BJ (cell line): ENCODE data around the gene MANBA. TPM values are rescaled to one million over a fixed set of nuclear protein-coding genes. Genes with fewer than 3 reads are reported as not detected.

ENCODE experiments used
- CTCF ChIA-PET: fragments of 350-600 bp; formaldehyde crosslinking; extraction: SDS; loops from one replicate; lab custom pipeline; 2021; ENCODE audit warnings: antibody characterized with exemption, inconsistent platforms; lab: Yijun Ruan, JAX
- POLR2A ChIA-PET: fragments of 300-600 bp; sonication (Branson Sonifier 250); formaldehyde crosslinking; extraction: SDS; loops from one replicate; lab custom pipeline; 2021; ENCODE audit warnings: antibody characterized with exemption; lab: Charles Lee
- DNase-seq: peaks from one replicate; pipeline ENCODE4 v3.0.0-alpha.2; 2011; ENCODE audit warnings: low read depth
- H3K27me3 ChIP-seq: 2 replicates; pipeline ENCODE4 v1.6.0; 2011; ENCODE audit warnings: low read length; ENCODE audit not compliant: control insufficient read depth, insufficient read depth
- H3K36me3 ChIP-seq: 2 replicates; pipeline ENCODE4 v1.5.1; 2011; ENCODE audit warnings: low read length; ENCODE audit not compliant: control insufficient read depth, insufficient read depth
- H3K4me3 ChIP-seq: 2 replicates; pipeline ENCODE4 v1.5.1; 2011; ENCODE audit warnings: low read depth, mild to moderate bottlenecking, control low read depth, low read length
- polyA plus RNA-seq: library from polyadenylated mRNA; depleted of rRNA; stranded (reverse); fragments of >200 nt; gene quantifications from 2 replicates; pipeline ENCODE4 v1.2.3, GENCODE V29; 2011
- TF ChIP-seq, protein P1 (sequence below): IDR thresholded peaks from 2 replicates; pipeline ENCODE4 v1.5.1; 2011; ENCODE audit warnings: low read depth, mild to moderate bottlenecking, control low read depth, inconsistent platforms, low read length, moderate library complexity; ENCODE audit not compliant: insufficient read depth

Gene MANBA
- polyA plus RNA-seq, 1 experiment, result 6.3 TPM

DNA sequence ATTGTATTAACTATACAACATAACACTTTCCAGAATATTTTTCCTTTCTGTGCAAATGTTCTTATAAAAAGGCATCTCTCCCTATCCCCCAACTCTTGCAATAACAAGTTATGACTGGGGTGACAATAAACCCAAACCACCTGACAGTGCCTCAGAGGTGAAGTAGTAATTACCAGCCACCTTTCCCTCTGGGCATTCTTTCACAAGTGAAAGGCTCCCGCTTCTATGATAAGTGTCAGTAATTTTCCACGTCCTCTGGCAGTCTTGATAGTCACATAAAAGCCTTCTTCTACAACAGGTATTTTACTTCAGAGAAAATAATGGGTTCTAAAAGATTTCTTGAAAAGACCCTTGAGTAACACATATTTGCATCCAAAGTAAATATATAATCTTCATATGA is 82.7 kb downstream of the MANBA start:
- POLR2A ChIA-PET, result no interaction called here
- TF ChIP-seq, protein P1, sequence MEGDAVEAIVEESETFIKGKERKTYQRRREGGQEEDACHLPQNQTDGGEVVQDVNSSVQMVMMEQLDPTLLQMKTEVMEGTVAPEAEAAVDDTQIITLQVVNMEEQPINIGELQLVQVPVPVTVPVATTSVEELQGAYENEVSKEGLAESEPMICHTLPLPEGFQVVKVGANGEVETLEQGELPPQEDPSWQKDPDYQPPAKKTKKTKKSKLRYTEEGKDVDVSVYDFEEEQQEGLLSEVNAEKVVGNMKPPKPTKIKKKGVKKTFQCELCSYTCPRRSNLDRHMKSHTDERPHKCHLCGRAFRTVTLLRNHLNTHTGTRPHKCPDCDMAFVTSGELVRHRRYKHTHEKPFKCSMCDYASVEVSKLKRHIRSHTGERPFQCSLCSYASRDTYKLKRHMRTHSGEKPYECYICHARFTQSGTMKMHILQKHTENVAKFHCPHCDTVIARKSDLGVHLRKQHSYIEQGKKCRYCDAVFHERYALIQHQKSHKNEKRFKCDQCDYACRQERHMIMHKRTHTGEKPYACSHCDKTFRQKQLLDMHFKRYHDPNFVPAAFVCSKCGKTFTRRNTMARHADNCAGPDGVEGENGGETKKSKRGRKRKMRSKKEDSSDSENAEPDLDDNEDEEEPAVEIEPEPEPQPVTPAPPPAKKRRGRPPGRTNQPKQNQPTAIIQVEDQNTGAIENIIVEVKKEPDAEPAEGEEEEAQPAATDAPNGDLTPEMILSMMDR, result no peak
- Histone ChIP-seq H3K4me3 (no peak overlapping the region), H3K36me3 (no peaks in the 10 kb centered on the region), H3K27me3 (no peaks in the 10 kb centered on the region)
- DNase-seq, result no peak
- CTCF ChIA-PET, result no interaction called here

- no peak for DNase-seq
- no peak overlapping the region for H3K4me3 ChIP-seq
- ChIA-PET CTCF (no interaction called here), POLR2A (no interaction called here)
- H3K27me3 ChIP-seq, result no peaks in the 10 kb centered on the region
- TF ChIP-seq, protein P1, result no peak
- H3K36me3 ChIP-seq, result no peaks in the 10 kb centered on the region
Observed at GRCh38 chr4:102675141-102675540, 85.6 kb downstream of the MANBA start.

- POLR2A ChIA-PET, result no interaction called here
- Histone ChIP-seq H3K36me3 (no peaks in the 10 kb centered on the region), H3K27me3 (no peaks in the 10 kb centered on the region), H3K4me3 (no peak overlapping the region)
- no peak for DNase-seq
- CTCF ChIA-PET, result no interaction called here
- TF ChIP-seq, protein P1, result no peak
Observed at GRCh38 chr4:102667001-102667400, 93.8 kb downstream of the MANBA start.

DNA sequence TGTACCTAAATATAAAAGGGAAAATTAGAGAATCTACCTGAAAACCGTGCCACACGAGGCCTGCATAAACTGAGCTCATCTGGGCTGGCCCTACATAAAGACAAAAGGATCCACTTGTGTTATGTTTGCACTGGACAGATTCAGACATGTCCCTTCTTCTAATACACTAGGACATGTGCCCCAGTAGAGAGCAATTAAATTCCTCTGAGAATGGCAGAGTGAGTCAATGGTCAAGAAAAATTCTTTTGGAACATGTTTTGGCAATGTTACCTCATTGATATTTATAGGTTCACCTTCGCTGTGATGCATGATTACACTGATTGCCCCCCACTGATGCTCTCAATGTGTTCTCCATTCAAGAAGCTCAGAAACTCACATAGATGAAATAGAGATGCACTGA is 95.2 kb downstream of the MANBA start:
- POLR2A ChIA-PET, result no interaction called here
- TF ChIP-seq, protein P1, result no peak
- DNase-seq, result no peak
- CTCF ChIA-PET, result no interaction called here
- Histone ChIP-seq H3K36me3 (no peaks in the 10 kb centered on the region), H3K27me3 (no peaks in the 10 kb centered on the region), H3K4me3 (no peak overlapping the region)

DNA sequence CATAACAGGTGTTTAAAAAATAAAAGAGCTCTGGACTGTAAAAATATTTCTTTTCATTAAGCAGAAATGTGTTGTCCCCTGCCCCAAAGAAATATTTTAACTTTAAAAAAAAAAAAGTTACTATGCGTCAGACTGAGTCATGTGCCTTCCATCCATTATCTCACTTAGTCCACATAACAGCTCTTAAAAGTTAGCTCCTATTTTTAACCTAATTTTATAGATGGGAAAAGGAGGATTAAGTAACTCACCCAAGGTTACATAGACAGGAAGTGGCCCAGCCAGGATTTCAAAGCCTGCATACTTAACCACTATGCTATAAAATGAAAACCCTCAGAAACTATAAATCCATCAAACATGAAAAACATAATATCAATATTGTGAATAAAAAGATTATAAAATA is 97.7 kb downstream of the MANBA start:
- peak; percentile 77 for DNase-seq
- ChIA-PET CTCF (no interaction called here), POLR2A (interaction anchor here (0.6 kb wide), 1 partner anchor 427 kb away, joined by 4 read pairs; no protein-coding TSS in a partner anchor)
- Histone ChIP-seq H3K27me3 (no peaks in the 10 kb centered on the region), H3K4me3 (no peak overlapping the region), H3K36me3 (no peaks in the 10 kb centered on the region; the same call in 1 of the 2 replicates)
- TF ChIP-seq, protein P1, result no peak
